Epidermal melanocyte (primary cell): ENCODE measurements around the gene AADACL4.

Experiments
- DNase-seq: peaks from one replicate; pipeline ENCODE4 v3.0.0; 2011; ENCODE audit warnings: low spot score; ENCODE audit not compliant: insufficient read length

The AADACL4 gene

GRCh38 chr1:12610941-12611340 lies 32.9 kb upstream of the AADACL4 start:
- DNase-seq = no peak

DNA sequence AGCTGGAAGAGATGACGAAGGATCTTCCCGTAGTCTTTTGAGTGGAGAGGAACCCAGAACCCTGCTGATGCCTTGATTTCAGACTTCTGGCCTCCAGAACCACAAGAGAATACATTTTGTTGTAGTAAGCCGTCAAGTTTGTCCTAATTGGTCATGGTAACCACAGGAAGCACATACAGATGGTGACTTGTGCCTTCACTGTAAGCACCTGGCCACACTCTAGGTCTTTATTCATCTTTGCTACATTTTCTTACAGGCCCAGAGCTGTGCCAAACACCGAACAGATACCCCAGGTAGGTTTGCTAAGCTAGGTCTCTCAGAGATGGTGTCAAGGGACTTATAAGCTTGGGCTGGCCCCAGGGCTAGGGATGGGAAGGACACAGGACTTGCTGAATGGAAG lies 30.7 kb upstream of the AADACL4 start:
- no peak for DNase-seq

GRCh38 chr1:12614402-12615158 lies 29.3 kb upstream of the AADACL4 start:
- DNase-seq = no peak

GRCh38 chr1:12615159-12615864 lies 28.6 kb upstream of the AADACL4 start:
- DNase-seq = no peak

- DNase-seq = no peak
Measured at GRCh38 chr1:12615865-12616708, 27.8 kb upstream of the AADACL4 start.

GRCh38 chr1:12616709-12617373 lies 27.0 kb upstream of the AADACL4 start:
- DNase-seq = no peak

GRCh38 chr1:12617511-12617900 lies 26.4 kb upstream of the AADACL4 start:
- DNase-seq = no peak

GRCh38 chr1:12617901-12618660 lies 25.8 kb upstream of the AADACL4 start, which contains the start of gene DHRS3:
Gene DHRS3, minus strand, starts transcription at chr1:12618210. Its CDS starts 862 bp downstream, at chr1:12617348.
- DNase-seq = no peak

GRCh38 chr1:12618661-12618964 lies 25.3 kb upstream of the AADACL4 start:
- no peak for DNase-seq

- DNase-seq = no peak
Measured at GRCh38 chr1:12618965-12619791, 24.7 kb upstream of the AADACL4 start.

DNA sequence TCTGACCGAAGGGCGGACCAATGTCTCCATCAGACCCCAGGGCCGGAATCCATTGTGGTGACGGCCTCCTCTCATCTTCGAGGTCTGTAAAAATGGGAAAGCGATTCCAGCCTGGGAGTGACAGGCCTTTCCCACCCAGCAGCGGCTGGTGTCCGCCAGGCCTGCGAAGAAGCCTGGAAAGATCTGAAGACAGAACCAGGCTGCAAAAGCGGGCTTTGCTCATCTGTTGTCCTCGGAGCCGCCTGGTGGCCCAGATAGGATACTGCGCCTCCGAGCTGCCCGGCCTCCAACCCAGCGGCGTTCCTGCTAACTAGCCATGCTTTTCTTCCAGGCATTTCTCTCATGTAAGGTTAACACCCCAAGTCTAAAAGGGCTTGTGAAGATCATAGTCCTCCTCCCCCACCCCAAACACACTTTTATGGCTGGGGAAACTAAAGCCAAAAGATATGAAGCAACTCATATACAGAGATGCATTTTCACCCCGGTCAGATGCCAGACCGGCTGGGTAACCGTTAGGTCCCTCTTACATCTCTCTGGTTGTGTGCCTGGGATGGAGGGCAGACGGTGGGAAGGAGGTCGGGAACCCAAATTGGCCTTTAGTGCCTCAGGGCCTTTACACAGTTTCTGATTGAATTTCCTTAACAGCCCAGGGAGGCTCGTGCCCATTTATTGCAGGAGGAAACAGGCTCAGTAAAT lies 23.9 kb upstream of the AADACL4 start:
- peak; percentile 69 for DNase-seq

- DNase-seq = no peak
Measured at GRCh38 chr1:12620488-12620865, 23.4 kb upstream of the AADACL4 start.

- no peak for DNase-seq
Measured at GRCh38 chr1:12620931-12621330, 23.0 kb upstream of the AADACL4 start.

DNA sequence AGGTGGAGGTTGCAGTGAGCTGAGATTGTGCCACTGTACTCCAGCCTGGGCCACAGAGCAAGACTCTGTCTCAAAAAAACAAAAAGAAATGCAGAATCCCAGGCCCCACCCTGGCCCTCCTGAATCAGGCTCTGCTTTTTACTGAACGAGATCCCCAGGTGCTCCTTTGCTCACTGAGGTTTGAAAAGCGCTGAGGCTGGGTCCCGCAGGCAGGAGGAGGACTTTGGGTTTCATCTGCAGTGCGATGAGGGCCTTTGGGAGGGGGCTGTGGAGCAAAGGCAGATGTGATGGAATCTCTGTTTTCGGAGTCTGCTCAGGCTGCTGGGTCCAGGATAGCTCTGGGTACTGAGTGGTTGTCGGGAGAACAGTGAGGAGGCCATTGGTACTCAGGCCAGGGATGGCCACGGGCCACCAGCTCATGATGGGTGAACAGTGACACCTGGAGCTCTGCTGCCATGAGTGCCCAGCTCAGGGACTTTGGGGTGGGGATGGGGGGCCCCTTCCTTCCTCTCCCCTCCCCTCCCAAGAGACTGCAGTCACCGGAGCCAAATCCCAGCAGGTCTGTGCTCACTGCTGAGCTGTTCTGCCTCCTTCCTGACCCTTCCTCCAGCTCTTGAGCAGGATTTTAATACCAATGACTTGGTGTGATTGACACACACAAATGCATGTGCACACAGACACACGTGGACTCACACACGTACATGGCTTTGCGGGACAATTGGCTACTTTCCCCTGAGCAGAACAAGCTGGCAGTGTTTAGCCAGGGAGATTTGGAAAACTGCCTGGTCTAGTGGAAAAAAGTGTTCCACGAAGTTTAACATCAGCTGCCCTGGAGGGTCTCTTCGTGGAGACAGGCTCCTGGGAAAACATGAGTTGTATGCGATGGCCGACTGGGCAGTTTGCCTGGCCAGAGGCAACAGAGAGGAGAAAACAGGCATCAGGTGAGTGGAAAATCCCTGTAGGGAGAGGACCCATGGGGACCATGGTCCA lies 22.2 kb upstream of the AADACL4 start:
- DNase-seq = no peak

DNA sequence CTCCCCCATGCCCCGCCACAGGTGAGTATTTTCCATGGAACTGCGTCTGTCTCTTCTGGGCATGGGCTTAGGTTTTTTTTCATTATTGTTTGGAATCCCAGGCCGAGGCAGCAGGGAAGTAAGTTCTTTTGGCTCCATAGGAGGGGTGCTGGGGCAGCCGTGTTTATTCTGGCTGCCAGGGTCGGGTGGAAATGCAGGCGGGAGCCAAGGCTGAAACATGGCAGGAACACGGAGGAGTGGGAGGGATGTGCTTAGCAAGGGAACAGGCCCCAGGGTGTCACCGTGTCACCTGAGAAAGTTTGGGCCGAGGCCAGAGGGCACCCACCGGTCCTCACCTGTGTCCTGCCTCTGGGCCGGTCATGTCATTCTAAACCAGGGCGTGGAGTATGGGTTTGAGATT lies 21.4 kb upstream of the AADACL4 start:
- DNase-seq = no peak

GRCh38 chr1:12625276-12625675 lies 18.6 kb upstream of the AADACL4 start:
- no peak for DNase-seq

DNA sequence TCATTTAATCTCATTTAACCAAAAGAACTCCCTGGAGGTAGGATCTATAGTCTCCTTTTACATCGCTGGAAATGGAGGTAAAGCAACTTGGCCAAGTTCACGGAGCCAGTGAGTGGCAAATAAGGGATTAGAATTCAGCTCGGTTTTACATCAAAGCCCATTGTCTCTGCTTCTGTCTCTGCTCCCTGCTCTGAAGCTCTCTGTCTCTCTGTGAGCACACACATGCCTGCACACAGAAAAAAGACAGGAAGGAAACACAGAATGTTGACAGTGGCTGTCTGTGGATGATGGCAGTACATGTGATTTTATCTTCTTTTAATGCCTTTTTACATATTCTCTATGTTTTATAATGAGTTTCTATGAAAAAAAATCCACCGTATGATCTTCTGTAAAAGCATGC lies 17.0 kb upstream of the AADACL4 start:
- no peak for DNase-seq

- DNase-seq = no peak
Measured at GRCh38 chr1:12627296-12627695, 16.6 kb upstream of the AADACL4 start.
